Frontal cortex (tissue), 4 donors: ENCODE measurements around the gene KRT80. TPM values are rescaled to one million over a fixed set of nuclear protein-coding genes. Genes with fewer than 3 reads are reported as not detected.

Experiments
- DNase-seq, 2 donors: peaks; one replicate each; pipeline ENCODE4 v3.0.0; 2012; ENCODE audit warnings: low spot score in 2 of 2
- FAIRE-seq: peaks from 2 replicates; lab custom pipeline; 2012; peaks lifted over from hg19 to GRCh38; lab: Jason Lieb, UNC
- total RNA-seq: library from RNA; depleted of rRNA; stranded (reverse); fragments of >200 nt; gene quantifications from one replicate; pipeline ENCODE4 v1.2.3, GENCODE V29; 2014
- donor health status: control.
- donor health status: control.
- donor health status: control.

The KRT80 gene
- total RNA-seq, 1 donor from 2014 or later = not detected

- FAIRE-seq = no peak
These were observed 25.1 kb downstream of the KRT80 start for GRCh38 chr12:52166672-52167071.

DNA sequence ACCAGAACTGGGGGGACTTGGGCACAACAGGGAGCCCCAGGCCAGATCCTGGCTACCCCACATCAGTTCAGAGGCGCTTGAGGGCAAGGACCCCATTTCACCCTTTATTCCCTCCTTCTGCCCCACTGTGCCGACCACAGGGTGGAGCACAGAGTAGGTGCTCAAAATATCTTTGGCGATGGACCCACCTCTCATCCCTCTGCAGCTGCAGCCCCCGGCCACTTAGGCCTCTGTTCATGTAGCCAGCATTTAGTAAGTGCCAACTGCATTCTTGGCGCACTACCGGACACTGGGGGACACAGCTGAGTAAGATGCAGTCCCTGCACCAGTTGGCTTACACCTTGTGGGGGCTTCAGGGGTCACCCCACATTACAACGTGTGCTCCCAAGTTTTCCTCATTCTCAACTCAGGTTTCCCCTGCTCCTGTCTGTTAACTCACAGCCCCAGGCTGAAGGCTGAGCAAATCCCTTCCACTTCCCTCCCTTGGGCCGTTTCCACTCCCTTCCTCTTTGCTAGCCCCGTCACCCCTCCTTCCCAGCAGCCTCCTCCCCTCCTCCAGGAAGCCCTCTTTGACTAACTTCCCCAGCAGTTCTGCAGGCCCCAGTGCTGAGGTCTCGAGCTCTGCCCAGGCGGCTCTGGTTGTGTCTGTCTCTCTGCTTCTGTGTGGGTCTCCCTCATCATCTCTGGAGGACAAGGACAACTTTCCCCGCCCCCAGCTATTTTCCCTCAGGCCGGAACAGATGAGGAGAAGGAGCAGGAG, 26.5 kb downstream of the KRT80 start:
- no peak for DNase-seq
- no peak for FAIRE-seq

More at GRCh38 chr12:52166672-52167071, 25.1 kb downstream of the KRT80 start:
- DNase-seq = no peak

DNA sequence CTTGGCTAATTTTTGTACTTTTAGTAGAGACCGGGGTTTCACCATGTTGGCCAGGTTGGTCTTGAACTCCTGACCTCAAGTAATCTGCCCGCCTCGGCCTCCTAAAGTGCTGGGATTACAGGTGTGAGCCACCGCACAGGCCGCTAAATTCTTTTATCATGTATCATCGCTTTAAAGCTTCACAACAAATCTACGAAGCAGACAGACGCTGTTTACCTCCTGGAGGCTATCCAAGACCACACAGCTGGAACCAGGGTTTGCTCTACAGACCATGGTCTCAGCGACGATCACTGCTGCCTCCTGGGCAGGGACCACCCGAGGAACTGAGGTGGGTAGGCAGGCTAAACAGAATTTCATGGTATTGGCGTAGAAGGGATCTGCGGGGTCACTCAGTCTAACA, 27.2 kb downstream of the KRT80 start:
- FAIRE-seq = no peak
- DNase-seq = no peak

DNA sequence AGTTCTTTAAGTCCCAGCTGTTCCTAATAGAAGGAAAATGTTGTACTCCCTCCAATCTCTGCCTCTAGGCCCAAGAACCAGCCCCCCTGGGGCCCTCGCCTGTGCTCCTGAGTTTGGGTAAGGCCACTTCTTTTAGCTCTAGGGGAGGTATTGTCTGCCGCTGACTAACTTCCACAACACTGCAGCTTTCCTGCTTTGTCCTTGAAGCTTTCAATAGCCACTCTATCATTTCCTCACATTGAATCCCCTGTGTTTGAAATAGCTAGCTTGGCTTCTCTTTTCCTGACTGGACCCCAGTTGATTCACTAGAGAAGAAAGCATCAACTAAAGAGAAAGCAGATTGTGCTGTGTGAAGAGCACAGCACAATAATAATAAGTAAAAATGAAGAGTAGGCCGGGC, 28.8 kb downstream of the KRT80 start:
- DNase-seq (no peak), FAIRE-seq (no peak)

DNA sequence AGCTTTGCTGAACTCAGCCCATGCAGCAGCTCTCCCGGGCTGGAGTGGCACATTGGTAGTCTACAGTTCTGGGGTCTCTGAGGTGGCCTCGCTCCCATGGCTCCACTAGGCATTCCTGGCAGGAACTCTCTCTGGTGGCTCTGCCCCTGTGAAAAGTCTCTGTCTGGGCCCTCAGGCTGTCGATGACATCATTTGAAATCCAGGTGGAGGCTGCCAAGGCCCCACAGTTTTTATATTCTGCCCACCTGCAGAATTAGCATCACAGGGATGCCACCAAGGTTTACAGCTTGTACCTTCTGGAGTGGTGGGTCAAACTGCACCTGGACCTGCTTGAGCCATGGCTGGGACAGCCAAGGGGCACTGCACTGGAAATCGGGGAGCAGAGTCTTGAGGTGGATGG, 31.6 kb downstream of the KRT80 start:
- no peak for FAIRE-seq
- no peak for DNase-seq

DNA sequence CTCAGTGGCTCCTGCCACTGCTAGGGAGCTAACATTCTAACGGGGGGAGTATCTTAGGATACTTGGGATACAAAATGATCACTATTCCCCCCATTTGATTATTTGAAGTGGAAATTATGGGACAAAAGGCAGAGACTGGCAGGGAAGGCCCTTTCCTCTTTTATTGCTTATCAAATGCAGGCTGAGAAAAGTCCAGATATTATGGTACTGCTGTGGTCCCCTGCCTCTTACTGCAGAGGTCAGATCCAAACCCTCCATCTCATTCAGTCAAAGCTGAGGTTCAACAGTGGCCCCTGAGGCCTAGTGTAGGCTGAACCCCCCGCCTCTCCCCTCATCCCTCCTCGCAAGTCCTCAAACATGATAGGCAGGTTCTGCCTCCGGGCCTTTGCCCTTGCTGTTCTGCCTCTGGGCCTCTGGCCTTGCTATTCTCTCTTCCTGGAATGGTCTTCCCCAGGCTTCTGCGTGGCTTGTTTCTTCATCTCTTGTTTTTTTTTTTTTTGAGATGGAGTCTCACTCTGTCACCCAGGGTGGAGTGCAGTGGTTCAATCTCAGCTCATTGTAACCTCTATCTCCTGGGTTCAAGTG, 34.2 kb downstream of the KRT80 start:
- DNase-seq = no peak
- no peak for FAIRE-seq

DNA sequence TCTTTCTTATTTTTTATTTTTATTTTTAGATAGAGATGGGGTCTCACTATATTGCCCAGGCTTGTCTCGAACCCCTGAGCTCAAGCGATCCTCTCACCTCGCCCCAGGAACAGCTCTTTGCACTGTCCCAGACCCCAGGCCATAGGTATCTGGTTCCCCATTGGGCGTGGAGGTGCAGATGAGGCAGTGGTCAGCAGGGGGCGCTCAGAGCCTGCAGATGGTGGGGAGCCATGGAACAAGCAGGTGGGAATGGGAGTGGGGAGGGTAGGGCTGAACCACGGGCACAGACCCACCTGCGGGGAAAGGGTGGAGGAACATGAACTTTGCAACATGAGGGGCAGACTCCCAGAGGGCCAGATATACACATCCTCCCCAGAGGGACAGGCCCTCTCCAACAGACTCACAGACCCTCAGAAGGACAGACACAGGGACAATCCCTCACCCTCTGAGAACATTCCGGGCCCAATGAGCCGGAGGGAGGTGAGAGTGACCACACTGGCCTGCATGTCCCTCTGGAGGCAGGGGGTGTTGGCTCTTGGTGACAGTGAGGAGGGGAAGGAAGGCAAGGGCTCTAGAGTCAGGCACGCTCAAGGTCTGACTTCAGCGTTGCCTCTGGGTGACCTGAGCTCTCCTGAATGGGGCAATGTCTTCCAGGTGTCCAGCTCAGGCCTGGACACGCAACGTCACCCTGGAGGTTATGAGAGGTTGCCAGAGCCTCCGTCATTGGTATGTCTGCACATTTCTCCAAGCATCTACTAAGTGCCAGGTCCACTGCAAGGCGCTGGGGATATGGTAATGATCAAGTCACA, 34.9 kb downstream of the KRT80 start:
- DNase-seq = peak; percentile 60 to 74
- no peak for FAIRE-seq

GRCh38 chr12:52156311-52156710, 35.5 kb downstream of the KRT80 start:
- FAIRE-seq (no peak), DNase-seq (no peak)

- FAIRE-seq (no peak), DNase-seq (no peak)
These were observed 36.6 kb downstream of the KRT80 start for GRCh38 chr12:52155048-52155868.

- FAIRE-seq = no peak
These were observed 38.9 kb downstream of the KRT80 start for GRCh38 chr12:52152905-52153317.

DNA sequence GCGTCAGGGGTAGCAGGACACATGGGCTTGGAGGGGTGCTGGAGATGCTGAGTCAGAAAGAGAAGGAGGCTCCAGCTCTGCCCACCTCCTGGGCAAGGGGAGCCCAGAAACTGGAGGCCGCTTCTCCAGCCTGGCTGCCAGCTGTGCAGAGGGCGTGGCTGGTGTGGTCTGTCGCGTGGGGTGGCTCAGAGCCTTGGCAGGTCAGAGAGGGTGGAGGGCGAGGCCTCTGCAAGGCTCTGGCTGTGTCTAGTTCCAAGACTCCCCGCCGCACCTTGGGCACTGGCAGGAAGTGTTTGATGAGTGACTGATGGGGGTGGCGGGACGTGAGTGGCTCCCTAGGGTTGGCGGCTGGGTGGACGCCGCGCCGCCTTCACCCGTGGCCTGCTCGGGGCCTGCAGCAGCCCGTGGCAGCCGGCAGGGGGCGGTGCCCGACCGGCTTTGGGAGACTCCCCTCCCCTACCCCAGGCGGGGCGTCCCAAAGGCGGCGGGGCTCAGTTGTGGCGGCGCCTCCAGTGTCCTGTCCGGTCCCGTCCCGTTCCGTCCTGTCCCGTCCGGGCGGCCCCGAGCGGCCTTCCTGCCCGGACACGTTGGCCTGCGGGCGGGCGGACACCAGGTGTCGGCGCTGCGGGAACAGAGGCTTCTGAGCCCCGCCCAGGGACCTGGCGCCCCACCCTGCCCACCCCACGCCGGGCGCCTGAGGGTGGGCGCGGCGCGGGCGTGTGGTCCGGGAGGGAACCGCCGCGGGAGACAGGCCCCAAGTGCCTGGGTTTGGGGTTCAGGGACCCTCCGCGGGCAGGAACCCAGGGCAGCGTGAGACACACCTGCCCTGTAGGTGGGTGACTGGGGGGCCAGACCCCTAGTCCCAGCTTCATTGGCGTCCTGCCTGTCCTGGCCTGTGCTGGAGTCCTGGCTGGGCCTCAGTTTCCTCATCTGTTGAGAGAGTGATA, 39.7 kb downstream of the KRT80 start:
- DNase-seq (peak; percentile 67 to 82), FAIRE-seq (no peak)

More at GRCh38 chr12:52152905-52153317, 38.9 kb downstream of the KRT80 start:
- DNase-seq = no peak

GRCh38 chr12:52151153-52151836, 40.5 kb downstream of the KRT80 start:
- no peak for DNase-seq
- no peak for FAIRE-seq

DNA sequence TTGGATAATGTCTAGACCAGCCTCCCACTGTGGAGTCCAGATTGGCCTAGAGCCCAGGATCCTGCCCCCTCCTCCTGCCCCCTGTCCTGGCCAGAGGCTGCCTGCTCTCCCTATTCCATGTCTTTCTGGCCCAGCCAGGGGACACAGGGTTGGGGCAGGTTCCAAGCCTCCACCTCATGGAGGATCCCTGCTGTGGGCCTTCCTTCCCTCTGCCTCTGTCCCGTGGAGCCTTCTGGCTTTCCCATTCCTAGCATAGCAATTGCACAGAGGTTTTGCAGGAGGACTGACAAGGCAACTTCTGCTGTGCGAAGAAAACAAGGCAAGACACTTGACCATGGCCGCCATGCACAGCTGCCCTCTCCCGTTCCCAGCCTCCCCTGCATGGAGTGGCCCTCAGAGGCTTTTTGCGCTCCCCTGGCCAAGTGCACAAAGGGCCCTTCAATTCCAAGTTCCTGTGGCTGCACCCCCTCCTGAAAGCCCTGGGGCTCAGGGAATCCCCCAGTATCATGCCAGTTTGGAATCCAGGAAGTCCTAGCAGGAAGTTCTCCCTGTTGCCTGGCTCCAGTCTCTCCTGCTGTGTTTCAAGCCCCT, 42.1 kb downstream of the KRT80 start:
- no peak for DNase-seq
- FAIRE-seq = no peak

- FAIRE-seq (no peak), DNase-seq (no peak)
These were observed 42.6 kb downstream of the KRT80 start for GRCh38 chr12:52149182-52149641.

- no peak for FAIRE-seq
- DNase-seq = no peak
These were observed 43.2 kb downstream of the KRT80 start for GRCh38 chr12:52148464-52149181.

- FAIRE-seq = no peak
- no peak for DNase-seq
These were observed 43.8 kb downstream of the KRT80 start for GRCh38 chr12:52147964-52148463.

DNA sequence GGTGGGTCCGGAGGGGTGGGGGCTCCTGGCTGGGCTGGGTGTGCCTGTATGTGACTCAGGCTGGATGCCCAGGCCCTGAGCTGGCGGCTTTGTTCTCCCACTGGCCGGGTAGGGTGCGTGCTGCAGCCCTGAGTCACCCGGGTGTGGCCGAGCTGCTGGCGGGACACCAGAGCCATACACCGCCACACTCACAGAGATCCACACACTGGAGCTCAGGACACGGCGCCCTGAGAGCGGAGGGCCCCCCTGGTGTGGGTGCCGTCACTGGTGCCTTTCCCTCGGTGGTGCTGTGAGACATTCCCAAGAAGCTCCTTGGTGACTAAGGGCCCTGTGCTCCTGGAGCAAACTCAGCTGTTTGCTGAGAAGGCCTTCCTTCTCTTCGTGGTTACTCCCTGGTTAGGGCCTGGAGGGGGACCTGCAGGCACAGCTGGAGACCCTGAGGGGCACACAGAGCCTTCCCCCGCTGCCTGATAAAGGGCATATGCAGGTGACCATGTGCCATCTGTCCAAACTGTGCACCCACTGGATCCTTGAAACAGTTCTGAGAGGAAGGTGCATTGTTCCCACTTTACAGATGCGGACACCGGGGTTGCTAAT, 44.3 kb downstream of the KRT80 start:
- FAIRE-seq = no peak
- DNase-seq = peak in 1 of 2 donors; percentile 65
